Liver (tissue), 9 donors: ENCODE data around the gene FOXA3. TPM values are rescaled to one million over a fixed set of nuclear protein-coding genes. Genes with fewer than 3 reads are reported as not detected.

Experiments
- DNase-seq: peaks from one replicate; pipeline ENCODE4 v3.0.0-alpha.2; 2017; ENCODE audit warnings: low spot score
- H3K27ac ChIP-seq, 2 donors: one replicate each; pipeline ENCODE4 v1.7.0; 2013; ENCODE audit warnings: inconsistent platforms in 2 of 2, low read length in 2 of 2, control low read depth in 1 of 2, low read depth in 1 of 2, mild to moderate bottlenecking in 1 of 2
- H3K27me3 ChIP-seq, 4 donors: one replicate each; pipeline versions ENCODE4 v1.6.1 to v1.7.0; 2013; ENCODE audit warnings: low read length in 3 of 4, inconsistent platforms in 1 of 4, mild to moderate bottlenecking in 1 of 4, moderate library complexity in 1 of 4; ENCODE audit not compliant: control insufficient read depth in 4 of 4, insufficient read depth in 4 of 4
- H3K36me3 ChIP-seq, 4 donors: one replicate each; pipeline versions ENCODE4 v1.6.1 to v1.7.0; 2013; ENCODE audit warnings: low read length in 3 of 4, mild to moderate bottlenecking in 3 of 4, low read depth in 1 of 4, moderate library complexity in 1 of 4; ENCODE audit not compliant: control insufficient read depth in 4 of 4, insufficient read depth in 3 of 4
- H3K4me1 ChIP-seq, 4 donors: one replicate each; pipeline versions ENCODE4 v1.6.1 to v1.7.0; 2013; ENCODE audit warnings: low read length in 3 of 4, mild to moderate bottlenecking in 3 of 4, moderate library complexity in 1 of 4; ENCODE audit not compliant: control insufficient read depth in 4 of 4, insufficient read depth in 4 of 4
- H3K4me3 ChIP-seq, 3 donors: one replicate each; pipeline versions ENCODE4 v1.6.1 to v1.7.0; 2013; ENCODE audit warnings: low read length in 3 of 3, control low read depth in 1 of 3, low read depth in 1 of 3, mild to moderate bottlenecking in 1 of 3
- H3K9ac ChIP-seq, 2 donors: one replicate each; pipeline ENCODE4 v1.7.0; 2013; ENCODE audit warnings: low read length in 2 of 2, mild to moderate bottlenecking in 2 of 2, moderate library complexity in 2 of 2, control low read depth in 1 of 2, low read depth in 1 of 2
- H3K9me3 ChIP-seq, 4 donors: one replicate each; pipeline versions ENCODE4 v1.6.1 to v1.7.0; 2013; ENCODE audit warnings: low read length in 3 of 4; ENCODE audit not compliant: control insufficient read depth in 4 of 4
- EGR1 ChIP-seq, 2 donors: IDR thresholded peaks; 2 replicates each; pipeline ENCODE4 v1.6.1; 2016 to 2018; ENCODE audit warnings: antibody characterized with exemption in 2 of 2, low read depth in 2 of 2
- FOXA1 ChIP-seq: IDR thresholded peaks from 2 replicates; pipeline ENCODE4 v1.6.1; 2016; ENCODE audit warnings: antibody characterized with exemption
- FOXA2 ChIP-seq: IDR thresholded peaks from 2 replicates; pipeline ENCODE4 v1.6.1; 2016; ENCODE audit warnings: antibody characterized with exemption
- GABPA ChIP-seq, 2 donors: IDR thresholded peaks in 1 of 2; conservative IDR thresholded peaks in 1 of 2; 2 replicates each; pipeline ENCODE4 v1.6.1; 2016; ENCODE audit warnings: antibody characterized with exemption in 2 of 2, mild to moderate bottlenecking in 1 of 2, moderate library complexity in 1 of 2
- HNF4A ChIP-seq, 2 donors: conservative IDR thresholded peaks; 2 replicates each; pipeline ENCODE4 v1.6.1; 2016; ENCODE audit warnings: antibody characterized with exemption in 2 of 2, mild to moderate bottlenecking in 2 of 2
- HNF4G ChIP-seq: IDR thresholded peaks from 2 replicates; pipeline ENCODE4 v1.6.1; 2016; ENCODE audit warnings: antibody characterized with exemption
- JUND ChIP-seq, 2 donors: IDR thresholded peaks; 2 replicates each; pipeline ENCODE4 v1.6.1; 2016; ENCODE audit warnings: antibody characterized with exemption in 2 of 2
- NR2F2 ChIP-seq: IDR thresholded peaks from 2 replicates; pipeline ENCODE4 v1.6.1; 2016; ENCODE audit warnings: antibody characterized with exemption
- RAD21 ChIP-seq, 2 donors: IDR thresholded peaks; 2 replicates each; pipeline ENCODE4 v1.6.1; 2016; ENCODE audit warnings: antibody characterized with exemption in 2 of 2, mild to moderate bottlenecking in 2 of 2
- RXRA ChIP-seq, 2 donors: IDR thresholded peaks; 2 replicates each; pipeline ENCODE4 v1.6.1; 2017 to 2018; ENCODE audit warnings: antibody characterized with exemption in 2 of 2, mild to moderate bottlenecking in 1 of 2
- SP1 ChIP-seq: IDR thresholded peaks from 2 replicates; pipeline ENCODE4 v1.6.1; 2018; ENCODE audit warnings: antibody characterized with exemption, mild to moderate bottlenecking
- TAF1 ChIP-seq: conservative IDR thresholded peaks from 2 replicates; pipeline ENCODE4 v1.6.1; 2016; ENCODE audit warnings: antibody characterized with exemption, mild to moderate bottlenecking
- YY1 ChIP-seq: IDR thresholded peaks from 2 replicates; pipeline ENCODE4 v1.6.1; 2016; ENCODE audit warnings: antibody characterized with exemption, mild to moderate bottlenecking
- WGBS: extraction: QIAGEN DNeasy Blood & Tissue Kit; methylation state at CpG from one replicate; pipeline ENCODE4 v1.1.7; 2013; 5-methylcytosine and 5-hydroxymethylcytosine counted together
- polyA plus RNA-seq, 2 donors: library from polyadenylated mRNA; stranded (reverse) in 1 of 2; unstranded in 1 of 2; fragments of 200-250 nt in 1 of 2; fragments of >200 nt in 1 of 2; fragmentation: Nextera tagmentation in 1 of 2; extraction: Ambion mirVana in 1 of 2; gene quantifications; one replicate each; pipeline versions ENCODE4 v1.2.1 to v1.2.3, GENCODE V29; 2013 to 2015
- total RNA-seq, 2 donors: library from RNA; depleted of rRNA; stranded (reverse); fragments of >200 nt; gene quantifications; one replicate each; pipeline ENCODE4 v1.2.3, GENCODE V29; 2014
- TF ChIP-seq, protein P1 (sequence below): IDR thresholded peaks from 2 replicates; pipeline ENCODE4 v1.6.1; 2016; ENCODE audit warnings: antibody characterized with exemption
- TF ChIP-seq, protein P2 (sequence below): fragments of 150-350 bp; IDR thresholded peaks from 2 replicates; pipeline ENCODE4 v1.5.1; 2017; ENCODE audit warnings: improper control_type of control experiment, low read depth, low read length; ENCODE audit not compliant: missing input control
- TF ChIP-seq, protein P3 (sequence below): IDR thresholded peaks from 2 replicates; pipeline ENCODE4 v1.6.1; 2016; ENCODE audit warnings: antibody characterized with exemption
- TF ChIP-seq, protein P4 (sequence below): IDR thresholded peaks from 2 replicates; pipeline ENCODE4 v1.6.1; 2016; ENCODE audit warnings: antibody characterized with exemption
- donor health status: healthy.
- donor health status: healthy.
- donor health status: healthy.
- donor health status: healthy.
- donor health status: healthy.

The FOXA3 gene
- total and polyA plus RNA-seq, 4 donors, result 11.5 to 37.1 (median 21.6) TPM

DNA sequence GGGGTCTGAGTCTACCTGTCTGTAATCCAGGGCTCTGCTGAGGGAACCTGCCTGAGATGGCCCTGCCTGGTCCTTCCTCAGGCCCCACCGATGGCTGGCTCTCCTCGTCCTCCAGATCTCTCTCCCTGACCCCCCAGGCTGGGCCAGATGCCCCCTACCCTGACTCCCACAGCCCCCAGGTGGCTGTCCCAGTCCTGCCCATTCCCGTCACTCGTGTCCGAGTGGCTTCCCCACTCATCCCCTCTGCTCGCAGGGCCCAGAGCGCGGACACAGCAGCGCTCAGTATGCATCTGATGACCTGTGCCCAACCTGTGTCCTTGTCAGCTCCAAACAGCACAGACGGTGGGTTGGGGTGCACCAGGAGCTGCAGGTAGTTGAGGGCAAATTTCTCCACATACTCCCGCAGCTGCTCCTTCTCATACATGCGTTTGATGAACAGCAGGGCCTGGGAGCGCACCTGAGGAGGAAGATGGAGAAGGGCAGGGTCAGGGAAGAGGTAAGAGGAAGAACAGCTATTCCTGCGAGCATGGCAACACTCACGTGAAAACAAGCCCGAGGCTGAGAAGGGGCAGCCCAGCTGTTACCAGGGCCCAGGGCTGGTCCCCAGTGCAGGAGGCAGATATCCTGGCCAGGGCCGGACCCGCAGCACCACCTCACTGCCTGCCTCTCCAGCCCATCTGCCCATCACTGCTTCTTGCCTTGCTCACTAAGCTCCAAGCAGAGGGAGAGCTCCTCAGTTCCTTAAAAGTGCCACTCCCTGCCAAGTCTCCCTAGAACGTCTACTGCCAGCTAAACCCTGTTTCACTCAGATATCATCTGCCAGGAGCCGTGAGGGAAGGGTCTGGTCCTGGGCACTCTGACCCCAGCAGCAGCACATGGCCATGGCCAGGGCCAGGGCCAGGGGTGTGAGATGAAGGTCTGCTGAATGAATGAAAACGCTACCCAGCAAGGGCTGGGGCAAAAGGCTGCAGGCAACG lies 37.9 kb upstream of the FOXA3 start:
- no peak for DNase-seq
- TF ChIP-seq SP1, result no peak
- TF ChIP-seq, protein P1, sequence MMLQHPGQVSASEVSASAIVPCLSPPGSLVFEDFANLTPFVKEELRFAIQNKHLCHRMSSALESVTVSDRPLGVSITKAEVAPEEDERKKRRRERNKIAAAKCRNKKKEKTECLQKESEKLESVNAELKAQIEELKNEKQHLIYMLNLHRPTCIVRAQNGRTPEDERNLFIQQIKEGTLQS, result no peak
- TF ChIP-seq TAF1, result no peak
- no peak for TF ChIP-seq HNF4G
- no peak for TF ChIP-seq EGR1 (IDR thresholded peaks at IDR 0.05; ENCODE audit: low read depth in 2 of 2)
- no peak for TF ChIP-seq HNF4A (conservative IDR thresholded peaks at IDR 0.05)
- TF ChIP-seq, protein P2, sequence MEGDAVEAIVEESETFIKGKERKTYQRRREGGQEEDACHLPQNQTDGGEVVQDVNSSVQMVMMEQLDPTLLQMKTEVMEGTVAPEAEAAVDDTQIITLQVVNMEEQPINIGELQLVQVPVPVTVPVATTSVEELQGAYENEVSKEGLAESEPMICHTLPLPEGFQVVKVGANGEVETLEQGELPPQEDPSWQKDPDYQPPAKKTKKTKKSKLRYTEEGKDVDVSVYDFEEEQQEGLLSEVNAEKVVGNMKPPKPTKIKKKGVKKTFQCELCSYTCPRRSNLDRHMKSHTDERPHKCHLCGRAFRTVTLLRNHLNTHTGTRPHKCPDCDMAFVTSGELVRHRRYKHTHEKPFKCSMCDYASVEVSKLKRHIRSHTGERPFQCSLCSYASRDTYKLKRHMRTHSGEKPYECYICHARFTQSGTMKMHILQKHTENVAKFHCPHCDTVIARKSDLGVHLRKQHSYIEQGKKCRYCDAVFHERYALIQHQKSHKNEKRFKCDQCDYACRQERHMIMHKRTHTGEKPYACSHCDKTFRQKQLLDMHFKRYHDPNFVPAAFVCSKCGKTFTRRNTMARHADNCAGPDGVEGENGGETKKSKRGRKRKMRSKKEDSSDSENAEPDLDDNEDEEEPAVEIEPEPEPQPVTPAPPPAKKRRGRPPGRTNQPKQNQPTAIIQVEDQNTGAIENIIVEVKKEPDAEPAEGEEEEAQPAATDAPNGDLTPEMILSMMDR, result no peak
- TF ChIP-seq, protein P3, sequence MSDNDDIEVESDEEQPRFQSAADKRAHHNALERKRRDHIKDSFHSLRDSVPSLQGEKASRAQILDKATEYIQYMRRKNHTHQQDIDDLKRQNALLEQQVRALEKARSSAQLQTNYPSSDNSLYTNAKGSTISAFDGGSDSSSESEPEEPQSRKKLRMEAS, result no peak
- no peak for TF ChIP-seq YY1
- TF ChIP-seq NR2F2, result no peak
- TF ChIP-seq, protein P4, sequence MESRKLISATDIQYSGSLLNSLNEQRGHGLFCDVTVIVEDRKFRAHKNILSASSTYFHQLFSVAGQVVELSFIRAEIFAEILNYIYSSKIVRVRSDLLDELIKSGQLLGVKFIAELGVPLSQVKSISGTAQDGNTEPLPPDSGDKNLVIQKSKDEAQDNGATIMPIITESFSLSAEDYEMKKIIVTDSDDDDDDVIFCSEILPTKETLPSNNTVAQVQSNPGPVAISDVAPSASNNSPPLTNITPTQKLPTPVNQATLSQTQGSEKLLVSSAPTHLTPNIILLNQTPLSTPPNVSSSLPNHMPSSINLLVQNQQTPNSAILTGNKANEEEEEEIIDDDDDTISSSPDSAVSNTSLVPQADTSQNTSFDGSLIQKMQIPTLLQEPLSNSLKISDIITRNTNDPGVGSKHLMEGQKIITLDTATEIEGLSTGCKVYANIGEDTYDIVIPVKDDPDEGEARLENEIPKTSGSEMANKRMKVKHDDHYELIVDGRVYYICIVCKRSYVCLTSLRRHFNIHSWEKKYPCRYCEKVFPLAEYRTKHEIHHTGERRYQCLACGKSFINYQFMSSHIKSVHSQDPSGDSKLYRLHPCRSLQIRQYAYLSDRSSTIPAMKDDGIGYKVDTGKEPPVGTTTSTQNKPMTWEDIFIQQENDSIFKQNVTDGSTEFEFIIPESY, result no peak
- no peak for TF ChIP-seq FOXA1
- TF ChIP-seq FOXA2, result no peak
- TF ChIP-seq RXRA (IDR thresholded peaks at IDR 0.05), result no peak
- no peak for TF ChIP-seq GABPA (IDR thresholded peaks at IDR 0.05 in 1 of 2, conservative IDR thresholded peaks at IDR 0.05 in 1 of 2)
- no peak for TF ChIP-seq JUND (IDR thresholded peaks at IDR 0.05)
- WGBS, result 88% methylated on average over 22 of the region's 22 CpGs
- H3K9ac ChIP-seq, result no peak overlapping the region
- no peak overlapping the region for H3K27ac ChIP-seq
- H3K27me3 ChIP-seq, result no peaks in the 10 kb centered on the region
- no peaks in the 10 kb centered on the region for H3K9me3 ChIP-seq
- H3K36me3 ChIP-seq, result peaks cover 35 to 92% (median 41%) of the 10 kb centered on the region in 4 donors
- H3K4me3 ChIP-seq, result no peak overlapping the region
- H3K4me1 ChIP-seq, result no peaks in the 10 kb centered on the region

DNA sequence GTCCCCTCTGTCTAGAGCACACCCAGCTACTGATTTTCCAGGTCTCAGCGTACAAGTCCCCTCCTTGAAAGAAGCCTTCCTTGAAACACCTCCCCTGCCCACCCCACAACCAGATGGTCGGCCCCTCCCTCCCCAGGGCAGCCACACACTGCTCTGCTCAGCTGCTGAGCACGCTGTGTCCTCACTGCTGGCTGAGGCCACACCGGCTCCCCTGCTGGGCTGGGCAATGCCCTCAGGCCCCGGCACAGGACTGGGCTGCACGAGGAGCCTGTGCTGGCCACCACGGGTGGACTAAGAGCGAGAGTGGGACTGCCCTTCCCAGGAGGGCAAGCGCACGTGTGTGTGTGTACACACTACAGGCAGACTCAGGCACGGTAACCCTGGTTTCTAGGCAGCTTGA lies 37.2 kb upstream of the FOXA3 start:
- TF ChIP-seq RAD21 (IDR thresholded peaks at IDR 0.05) (no peak), RXRA (IDR thresholded peaks at IDR 0.05) (no peak), HNF4G (no peak), FOXA1 (no peak), YY1 (no peak), GABPA (IDR thresholded peaks at IDR 0.05 in 1 of 2, conservative IDR thresholded peaks at IDR 0.05 in 1 of 2) (no peak), NR2F2 (no peak)
- TF ChIP-seq, protein P4, result no peak
- TF ChIP-seq, protein P2, result no peak
- no peak overlapping the region for H3K4me3 ChIP-seq
- H3K9me3 ChIP-seq, result no peaks in the 10 kb centered on the region
- peaks cover 36 to 92% (median 47%) of the 10 kb centered on the region in 4 donors for H3K36me3 ChIP-seq
- no peaks in the 10 kb centered on the region for H3K4me1 ChIP-seq
- no peak overlapping the region for H3K27ac ChIP-seq
- H3K9ac ChIP-seq, result no peak overlapping the region
- 96% methylated on average over 11 of the region's 11 CpGs for WGBS
- H3K27me3 ChIP-seq, result no peaks in the 10 kb centered on the region
- no peak for DNase-seq
